Ovary (tissue), 9 donors: ENCODE measurements around the gene DACT1. TPM values are rescaled to one million over a fixed set of nuclear protein-coding genes. Genes with fewer than 3 reads are reported as not detected.

Source experiments
- DNase-seq, 5 donors: peaks; one replicate each; pipeline ENCODE4 v3.0.0-alpha.2; 2019 to 2020
- H3K27ac ChIP-seq, 2 donors: fragments of 200-600 bp; one replicate each; pipeline versions ENCODE4 v1.5.1 to v1.8.0; 2019 to 2022
- H3K27me3 ChIP-seq: fragments of 200-600 bp; one replicate; pipeline ENCODE4 v1.8.0; 2022
- H3K36me3 ChIP-seq: fragments of 200-600 bp; sonication (generic); one replicate; pipeline ENCODE4 v1.5.1; 2019
- H3K4me1 ChIP-seq: one replicate; pipeline ENCODE4 v1.8.1; 2013; ENCODE audit warnings: mild to moderate bottlenecking, moderate library complexity; ENCODE audit not compliant: insufficient read depth
- H3K4me3 ChIP-seq: fragments of 200-600 bp; sonication (generic); one replicate; pipeline ENCODE4 v1.5.1; 2017
- H3K9me3 ChIP-seq, 2 donors: fragments of 200-600 bp in 1 of 2; sonication (generic) in 1 of 2; one replicate each; pipeline versions ENCODE4 v1.5.1 to v1.8.1; 2013 to 2019; ENCODE audit warnings: mild to moderate bottlenecking in 1 of 2, moderate library complexity in 1 of 2
- EP300 ChIP-seq: sonication (generic); formaldehyde crosslinking; IDR thresholded peaks from one replicate; pipeline ENCODE4 v1.6.1; 2017; ENCODE audit warnings: antibody characterized with exemption
- POLR2A ChIP-seq: fragments of 450-650 bp; IDR thresholded peaks from one replicate; pipeline ENCODE4 v1.6.1; 2017; ENCODE audit warnings: antibody characterized with exemption, mild to moderate bottlenecking, moderate library complexity
- WGBS, 3 donors: extraction: QIAGEN DNeasy Blood & Tissue Kit in 1 of 3; methylation state at CpG; one replicate each; pipeline versions ENCODE4 v1.1.5 to v1.1.7; 2013 to 2017; 5-methylcytosine and 5-hydroxymethylcytosine counted together
- intact Hi-C, 4 donors: fragments of 100-400 bp; cut with DNase I; formaldehyde crosslinking; loops; one replicate each; pipeline versions ENCODE4 v1.11.0 to v1.15.1; 2022 to 2023
- polyA plus RNA-seq, 2 donors: library from polyadenylated mRNA; stranded (reverse); fragments of 200-250 nt in 1 of 2; fragments of 350-450 nt in 1 of 2; fragmentation: Illumina TruSeq in 1 of 2; extraction: RNeasy Lipid Tissue Mini Kit (QIAGEN cat#74804) in 1 of 2; gene quantifications; one replicate each; pipeline ENCODE4 v1.2.3, GENCODE V29; 2013 to 2014
- total RNA-seq, 7 donors: library from RNA; depleted of rRNA in 2 of 7; stranded (reverse); fragments of >200 nt in 2 of 7; fragmentation: NEBNext Ultra II Directional in 3 of 7; extraction: Animal tissue kit (Norgen Biotek cat#: 25700) in 3 of 7; gene quantifications; one replicate each; pipeline versions ENCODE4 v1.1.0 to v1.2.4, GENCODE V29; 2016 to 2023
- TF ChIP-seq, protein P1 (sequence below), 3 donors: fragments of 450-650 bp in 2 of 3; fragments of 200-600 bp in 1 of 3; IDR thresholded peaks; one replicate each; pipeline versions ENCODE4 v1.5.1 to v1.8.0; 2016 to 2022; ENCODE audit warnings: antibody characterized with exemption in 3 of 3, mild to moderate bottlenecking in 1 of 3
- donor health status: DM: no; HTN: no; CAD: no; lungs with moderate emphysema.
- donor health status: DM: no; HTN: no; CAD: no.
- donor health status: Bipolar disorder and iron deficiency.
- donor health status: DM: yes; HTN: yes; CAD: no.
- donor health status: DM: no; HTN: no; CAD: no.
- donor health status: DM: yes; HTN: yes; CAD: no.

DACT1 gene
- total and polyA plus RNA-seq, 9 donors, result 15.5 to 39.3 (median 22.7) TPM

DNA sequence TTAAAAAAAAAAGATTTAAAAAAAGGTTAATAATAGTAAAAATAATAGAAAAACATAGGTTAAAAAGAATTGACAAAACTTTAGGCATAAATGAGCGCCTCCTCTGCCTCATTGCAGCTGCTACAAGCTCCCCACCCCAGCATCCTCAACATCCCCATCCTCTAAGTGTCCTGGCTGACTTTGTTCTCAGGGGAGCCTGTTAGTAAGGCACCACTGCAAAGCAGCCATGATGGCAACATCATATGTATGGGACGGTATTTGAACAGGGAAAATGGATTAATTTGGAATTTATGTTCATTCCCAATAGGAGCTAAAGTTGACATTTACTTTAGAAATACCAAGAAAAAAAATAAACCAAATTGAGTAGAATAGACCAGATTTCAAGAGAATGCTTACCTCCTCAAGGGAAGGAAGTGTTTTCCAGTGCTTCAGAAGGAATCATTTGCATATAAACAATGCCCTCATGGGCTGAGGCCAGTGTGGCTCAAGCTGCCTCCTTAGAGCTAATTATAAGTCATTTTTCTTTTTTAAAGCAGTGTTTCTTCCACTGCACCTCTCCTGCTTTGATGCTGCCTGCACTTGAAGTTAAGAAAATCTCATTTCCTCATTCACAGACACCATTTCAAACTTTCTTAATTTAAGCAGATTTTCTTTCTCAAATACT lies 59.6 kb downstream of the DACT1 start:
- no peak overlapping the region for H3K4me3 ChIP-seq
- intact Hi-C loops, result no loop called here
- TF ChIP-seq EP300 (no peak), POLR2A (no peak)
- TF ChIP-seq, protein P1, sequence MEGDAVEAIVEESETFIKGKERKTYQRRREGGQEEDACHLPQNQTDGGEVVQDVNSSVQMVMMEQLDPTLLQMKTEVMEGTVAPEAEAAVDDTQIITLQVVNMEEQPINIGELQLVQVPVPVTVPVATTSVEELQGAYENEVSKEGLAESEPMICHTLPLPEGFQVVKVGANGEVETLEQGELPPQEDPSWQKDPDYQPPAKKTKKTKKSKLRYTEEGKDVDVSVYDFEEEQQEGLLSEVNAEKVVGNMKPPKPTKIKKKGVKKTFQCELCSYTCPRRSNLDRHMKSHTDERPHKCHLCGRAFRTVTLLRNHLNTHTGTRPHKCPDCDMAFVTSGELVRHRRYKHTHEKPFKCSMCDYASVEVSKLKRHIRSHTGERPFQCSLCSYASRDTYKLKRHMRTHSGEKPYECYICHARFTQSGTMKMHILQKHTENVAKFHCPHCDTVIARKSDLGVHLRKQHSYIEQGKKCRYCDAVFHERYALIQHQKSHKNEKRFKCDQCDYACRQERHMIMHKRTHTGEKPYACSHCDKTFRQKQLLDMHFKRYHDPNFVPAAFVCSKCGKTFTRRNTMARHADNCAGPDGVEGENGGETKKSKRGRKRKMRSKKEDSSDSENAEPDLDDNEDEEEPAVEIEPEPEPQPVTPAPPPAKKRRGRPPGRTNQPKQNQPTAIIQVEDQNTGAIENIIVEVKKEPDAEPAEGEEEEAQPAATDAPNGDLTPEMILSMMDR (IDR thresholded peaks at IDR 0.05), result no peak
- H3K36me3 ChIP-seq, result no peaks in the 10 kb centered on the region
- H3K27me3 ChIP-seq, result no peaks in the 10 kb centered on the region
- WGBS, 3 donors, result 93 to 98% (median 97%) methylated on average over 2 of the region's 2 CpGs
- H3K9me3 ChIP-seq, result no peaks in the 10 kb centered on the region
- peaks cover 1% of the 10 kb centered on the region for H3K4me1 ChIP-seq
- no peak overlapping the region for H3K27ac ChIP-seq
- no peak for DNase-seq

Other genes with a start within 250 kb of the DACT1 start
- gene TOMM20L, start 242.0 kb upstream of the DACT1 start, total RNA-seq, result under 1 TPM in 2 of 7 donors, not detected in 5; 0.78 to 0.92 TPM
- gene TOMM20L, start 242.0 kb upstream of the DACT1 start, polyA plus RNA-seq, result not detected
- 10 to 100 TPM; 32.8 to 64.0 (median 41.5) TPM for gene TIMM9, start 210.4 kb upstream of the DACT1 start, total RNA-seq
- 10 to 100 TPM; 76.7 to 92.6 TPM for gene TIMM9, start 210.4 kb upstream of the DACT1 start, polyA plus RNA-seq
- gene KIAA0586, start 210.2 kb upstream of the DACT1 start, total RNA-seq, result 10 to 100 TPM in 5 of 7 donors, 1 to 10 TPM in 2; 8.0 to 19.1 (median 14.3) TPM
- 10 to 100 TPM in 1 of 2 donors, 1 to 10 TPM in 1; 4.6 to 11.6 TPM for gene KIAA0586, start 210.2 kb upstream of the DACT1 start, polyA plus RNA-seq